Neural cell (in vitro differentiated cells): Measurements from ENCODE around the gene POLR2J2. TPM values are rescaled to one million over a fixed set of nuclear protein-coding genes. Genes with fewer than 3 reads are reported as not detected.
"Not testable (repeated sequence)": the region's sequence is repeated elsewhere in the genome, so short reads cannot be mapped to it uniquely, and the experiment has no call there.

Source experiments
- H2AFZ ChIP-seq: fragments of 200-600, 300-800 bp; sonication (generic), shearing (Covaris generic); 2 replicates; pipeline ENCODE4 v1.6.0; 2014; ENCODE audit warnings: low read depth, mild to moderate bottlenecking, antibody characterized with exemption, low read length, moderate library complexity
- H3F3A ChIP-seq: fragments of 200-600 bp; shearing (Covaris generic); 2 replicates; pipeline ENCODE4 v1.6.1; 2016; ENCODE audit warnings: mild to moderate bottlenecking, moderate library complexity, mixed read lengths, antibody characterized with exemption, low read length; ENCODE audit not compliant: insufficient read depth, poor library complexity, severe bottlenecking
- H3K27ac ChIP-seq: fragments of 200-600, 300-800 bp; sonication (generic), shearing (Covaris generic); 2 replicates; pipeline ENCODE4 v1.5.1; 2014; ENCODE audit warnings: mild to moderate bottlenecking, low read length, moderate library complexity
- H3K27me3 ChIP-seq: fragments of 300-800, 200-600 bp; sonication (generic), shearing (Covaris generic); 2 replicates; pipeline ENCODE4 v1.6.0; 2014; ENCODE audit warnings: mild to moderate bottlenecking, low read depth, low read length, moderate library complexity; ENCODE audit not compliant: insufficient read depth
- H3K36me3 ChIP-seq: fragments of 300-800, 200-600 bp; sonication (generic), shearing (Covaris generic); 2 replicates; pipeline ENCODE4 v1.5.1; 2014; ENCODE audit warnings: mild to moderate bottlenecking, antibody characterized with exemption, low read length, moderate library complexity; ENCODE audit not compliant: insufficient read depth
- H3K4me2 ChIP-seq: fragments of 300-800, 200-600 bp; sonication (generic), shearing (Covaris generic); 2 replicates; pipeline ENCODE4 v1.6.0; 2014; ENCODE audit warnings: mild to moderate bottlenecking, low read length
- H3K4me3 ChIP-seq: fragments of 300-800, 200-600 bp; sonication (generic), shearing (Covaris generic); 2 replicates; pipeline ENCODE4 v1.5.1; 2014; ENCODE audit warnings: mild to moderate bottlenecking, low read length, moderate library complexity
- H3K79me2 ChIP-seq: fragments of 200-600 bp; shearing (Covaris generic); replicated peaks from 2 replicates; pipeline ENCODE4 v1.6.0; 2014; ENCODE audit warnings: mild to moderate bottlenecking, low read length, moderate library complexity; ENCODE audit not compliant: insufficient read depth
- H3K9ac ChIP-seq: fragments of 300-800, 200-600 bp; sonication (generic), shearing (Covaris generic); 2 replicates; pipeline ENCODE4 v1.6.1; 2016; ENCODE audit warnings: mild to moderate bottlenecking, low read length, mixed read lengths
- H3K9me2 ChIP-seq: fragments of 200-600 bp; shearing (Covaris generic); 2 replicates; pipeline ENCODE4 v1.6.1; 2016; ENCODE audit warnings: mild to moderate bottlenecking, low read length, mixed read lengths; ENCODE audit not compliant: insufficient read depth
- H3K9me3 ChIP-seq: fragments of 200-600, 300-800 bp; sonication (generic), shearing (Covaris generic); 2 replicates; pipeline ENCODE4 v1.6.1; 2016; ENCODE audit warnings: mild to moderate bottlenecking, mixed run types, low read length, moderate library complexity, mixed read lengths
- H4K20me1 ChIP-seq: fragments of 200-600 bp; shearing (Covaris generic); 2 replicates; pipeline ENCODE4 v1.6.1; 2016; ENCODE audit warnings: mild to moderate bottlenecking, mixed run types; ENCODE audit not compliant: insufficient read depth
- polyA plus RNA-seq: library from polyadenylated mRNA; depleted of rRNA; stranded (reverse); fragments of >200 nt; gene quantifications from 2 replicates; pipeline ENCODE4 v1.2.3, GENCODE V29; 2014

POLR2J2 gene
- polyA plus RNA-seq, 1 donor from 2014 or later = 0.97 TPM

DNA sequence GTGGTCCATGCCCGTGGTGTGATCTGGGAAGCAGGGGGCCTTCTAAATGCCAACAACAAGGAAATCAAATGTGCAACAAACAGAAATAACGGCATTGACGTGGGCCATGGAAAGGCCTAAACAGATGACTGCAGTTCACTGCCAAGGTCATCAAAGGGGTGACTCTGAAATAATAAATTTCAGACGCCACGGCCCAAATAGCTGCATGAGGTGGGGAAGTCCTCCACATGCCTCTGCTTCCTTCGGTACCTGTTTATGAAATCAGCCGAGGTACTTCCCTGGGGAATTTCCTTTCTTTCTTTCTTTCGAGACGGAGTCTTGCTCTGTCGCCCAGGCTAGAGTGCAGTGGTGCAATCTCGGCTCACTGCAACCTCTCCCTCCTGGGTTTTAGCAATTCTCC lies 6.7 kb downstream of the POLR2J2 start:
- not testable (repeated sequence) for H3K27ac ChIP-seq, H3K36me3 ChIP-seq, H4K20me1 ChIP-seq, H3K9ac ChIP-seq, H3K4me2 ChIP-seq, H3K9me3 ChIP-seq, H3K79me2 ChIP-seq, H3K9me2 ChIP-seq, H2AFZ ChIP-seq, H3K27me3 ChIP-seq, H3F3A ChIP-seq, H3K4me3 ChIP-seq

DNA sequence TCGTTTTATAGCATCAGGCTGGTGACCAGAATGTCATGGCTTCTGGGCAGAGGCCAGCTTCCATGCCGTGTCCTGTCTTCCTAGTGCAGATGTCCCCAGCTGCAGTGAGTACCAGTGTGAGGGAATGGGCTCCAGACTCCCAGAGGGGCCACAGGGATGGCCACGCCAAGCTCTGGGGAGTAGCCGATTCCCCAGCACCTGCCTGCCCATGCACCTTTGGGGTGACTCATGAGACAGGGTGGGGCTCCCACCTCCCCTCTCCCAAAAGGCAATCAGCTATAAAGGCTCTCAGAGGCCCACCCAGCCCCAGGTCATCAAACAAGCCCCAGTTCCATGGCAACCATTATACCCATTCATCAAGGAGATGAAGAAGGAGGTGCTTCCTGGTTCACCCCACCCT lies 21.5 kb downstream of the POLR2J2 start, which contains the start of gene SPDYE2B:
TSS of gene SPDYE2B (plus strand) at position 396 of the 400 bp plus-strand sequence. CDS start 2,030 bp downstream, outside the sequence.
- not testable (repeated sequence) for H3K4me2 ChIP-seq, H3K27ac ChIP-seq, H3K4me3 ChIP-seq, H3K27me3 ChIP-seq, H3K79me2 ChIP-seq, H3K9ac ChIP-seq, H3F3A ChIP-seq, H2AFZ ChIP-seq, H3K36me3 ChIP-seq, H4K20me1 ChIP-seq, H3K9me2 ChIP-seq, H3K9me3 ChIP-seq

DNA sequence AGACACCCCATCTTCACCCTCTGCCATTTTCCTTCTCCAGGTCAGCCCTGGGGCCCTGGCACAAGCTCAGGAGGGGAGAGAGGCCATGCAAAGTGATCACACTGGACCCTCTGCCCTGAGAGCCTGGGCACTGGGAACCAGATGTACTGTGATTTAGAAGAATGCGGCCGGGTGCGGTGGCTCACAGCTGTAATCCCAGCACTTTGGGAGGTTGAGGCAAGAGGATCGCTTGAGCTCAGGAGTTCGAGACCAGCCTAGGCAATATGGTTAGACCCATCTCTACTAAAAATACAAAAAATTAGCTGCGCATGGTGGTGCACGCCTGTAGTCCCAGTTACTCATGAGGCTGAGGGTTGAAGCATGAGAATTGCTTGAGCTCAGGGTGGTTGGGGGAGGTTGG lies 23.6 kb downstream of the POLR2J2 start:
- H3F3A ChIP-seq, H3K79me2 ChIP-seq, H3K36me3 ChIP-seq, H3K9me3 ChIP-seq, H3K4me2 ChIP-seq, H2AFZ ChIP-seq, H3K27me3 ChIP-seq, H3K27ac ChIP-seq, H3K4me3 ChIP-seq, H3K9me2 ChIP-seq, H3K9ac ChIP-seq, H4K20me1 ChIP-seq: not testable (repeated sequence)

DNA sequence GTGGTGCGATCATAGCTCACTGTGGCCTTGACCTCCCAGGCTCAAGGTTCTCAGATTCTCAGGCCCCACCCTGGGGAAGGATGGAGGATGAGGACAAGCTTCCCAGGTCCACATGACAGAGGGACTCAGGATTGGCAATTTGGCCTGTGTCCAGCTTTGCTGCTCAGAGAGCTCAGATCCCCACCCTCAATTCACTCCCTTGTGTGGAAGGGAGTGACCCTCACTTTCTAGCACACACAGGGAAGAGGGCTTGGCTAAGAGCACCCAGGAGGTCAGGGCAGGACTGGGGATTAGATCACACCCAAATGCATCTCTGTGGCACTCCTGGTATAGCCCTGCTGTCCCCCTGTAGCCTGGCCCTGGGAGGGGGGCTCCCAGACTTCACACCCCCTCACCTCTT lies 28.1 kb downstream of the POLR2J2 start:
- not testable (repeated sequence) for H3F3A ChIP-seq, H3K4me3 ChIP-seq, H3K4me2 ChIP-seq, H3K27me3 ChIP-seq, H3K9me3 ChIP-seq, H3K36me3 ChIP-seq, H3K9me2 ChIP-seq, H4K20me1 ChIP-seq, H3K9ac ChIP-seq, H2AFZ ChIP-seq, H3K79me2 ChIP-seq, H3K27ac ChIP-seq

DNA sequence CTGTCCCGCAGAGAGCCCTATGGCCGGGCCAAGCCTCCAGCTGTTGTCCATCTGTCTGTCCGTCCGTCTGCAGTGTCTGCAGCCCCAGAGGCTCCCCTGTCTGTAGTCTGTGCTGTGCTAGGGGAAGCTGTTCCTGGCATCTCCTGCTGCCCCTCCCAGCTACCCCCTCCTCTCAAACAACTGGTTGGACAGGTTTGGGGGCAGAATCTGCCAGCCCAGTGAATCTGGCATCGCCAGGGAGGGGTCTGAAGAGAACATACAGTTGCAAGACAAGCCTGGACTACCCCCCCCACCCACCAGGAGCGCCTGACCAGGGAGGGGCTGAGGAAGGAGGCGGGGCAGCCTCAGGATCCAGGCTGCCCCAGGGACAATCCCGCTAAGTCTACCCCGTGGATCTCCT lies 28.8 kb downstream of the POLR2J2 start, which contains the start of gene UPK3BL1:
TSS of gene UPK3BL1 (minus strand) at position 101 of the 400 bp plus-strand sequence. CDS start at position 51, 50 bp downstream.
- H2AFZ ChIP-seq, H3K27me3 ChIP-seq: not testable (repeated sequence)

DNA sequence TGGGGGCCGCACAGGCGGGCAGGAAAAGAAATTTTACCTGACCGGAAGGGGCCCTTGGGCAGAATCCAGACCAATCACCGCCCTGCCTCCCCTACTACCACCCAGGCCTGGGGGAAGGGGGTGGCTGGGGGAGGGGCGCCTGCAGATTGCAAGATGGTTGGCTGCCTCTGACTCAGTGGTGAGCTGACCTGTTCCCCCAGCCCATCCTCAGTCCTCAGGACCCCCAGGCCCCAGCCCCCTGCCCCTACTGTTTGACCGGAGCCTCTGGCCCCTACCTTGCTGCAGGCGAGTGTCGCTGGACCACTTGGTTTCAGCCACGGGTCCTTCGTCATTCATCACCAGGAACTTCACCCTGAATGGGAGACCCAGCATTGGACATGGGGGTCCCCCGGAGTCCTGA lies 32.6 kb downstream of the POLR2J2 start:
- not testable (repeated sequence) for H3K79me2 ChIP-seq, H3K9ac ChIP-seq, H3K27me3 ChIP-seq, H3K27ac ChIP-seq, H3K36me3 ChIP-seq, H2AFZ ChIP-seq, H3K4me3 ChIP-seq, H3K9me3 ChIP-seq, H3K4me2 ChIP-seq, H3F3A ChIP-seq, H3K9me2 ChIP-seq, H4K20me1 ChIP-seq

More for the DNA sequence above, 28.8 kb downstream of the POLR2J2 start, which contains the start of gene UPK3BL1:
- not testable (repeated sequence) for H3K79me2 ChIP-seq, H3K9ac ChIP-seq, H3K4me2 ChIP-seq, H3K27ac ChIP-seq, H3F3A ChIP-seq, H3K4me3 ChIP-seq, H3K36me3 ChIP-seq, H3K9me2 ChIP-seq, H3K9me3 ChIP-seq, H4K20me1 ChIP-seq

DNA sequence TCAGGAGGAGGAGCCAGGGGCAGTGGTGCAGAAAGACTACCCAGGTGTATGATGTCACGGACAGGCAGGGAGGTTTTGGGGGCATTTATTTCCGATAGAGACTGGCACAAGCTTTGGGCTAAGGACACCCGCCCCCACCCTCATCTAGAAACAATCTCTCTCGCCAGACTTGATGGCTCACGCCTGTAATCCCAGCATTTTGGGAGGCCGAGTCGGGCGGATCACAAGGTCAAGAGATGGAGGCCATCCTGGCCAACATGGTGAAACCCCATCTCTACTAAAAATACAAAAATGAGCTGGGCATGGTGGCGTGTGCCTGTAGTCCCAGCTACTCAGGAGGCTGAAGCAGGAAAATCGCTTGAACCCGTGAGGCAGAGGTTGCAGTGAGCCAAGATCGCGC lies 34.5 kb downstream of the POLR2J2 start:
- not testable (repeated sequence) for H3K36me3 ChIP-seq, H3F3A ChIP-seq, H4K20me1 ChIP-seq, H2AFZ ChIP-seq, H3K9me2 ChIP-seq, H3K79me2 ChIP-seq, H3K4me2 ChIP-seq, H3K27me3 ChIP-seq, H3K4me3 ChIP-seq, H3K9me3 ChIP-seq, H3K27ac ChIP-seq, H3K9ac ChIP-seq

DNA sequence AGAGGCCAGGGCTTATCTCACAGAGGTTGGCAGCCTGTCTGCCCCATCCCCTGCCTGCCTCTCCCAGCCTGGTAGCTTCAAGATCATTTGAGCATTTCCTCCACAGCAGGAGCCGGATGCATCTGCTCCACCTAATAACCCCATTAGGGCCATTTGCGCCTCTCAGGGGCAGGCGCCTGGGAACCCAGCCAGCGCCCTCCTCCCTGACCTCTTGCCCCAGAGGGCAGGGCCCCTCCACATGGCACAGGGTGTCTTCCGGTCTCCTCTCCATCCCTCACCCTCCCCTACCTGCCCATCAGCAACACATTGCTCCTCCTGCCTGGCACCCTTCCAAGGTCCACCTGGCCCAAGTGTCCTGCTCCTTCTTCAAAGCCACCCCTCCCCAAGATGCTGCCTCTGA lies 36.1 kb downstream of the POLR2J2 start:
- H3K4me2 ChIP-seq, H3K27me3 ChIP-seq: not testable (repeated sequence)

More for the DNA sequence above, 36.1 kb downstream of the POLR2J2 start:
- H3K36me3 ChIP-seq, H3K9me3 ChIP-seq, H4K20me1 ChIP-seq, H3K4me3 ChIP-seq, H3K9ac ChIP-seq, H3K9me2 ChIP-seq, H3K79me2 ChIP-seq, H3F3A ChIP-seq, H3K27ac ChIP-seq, H2AFZ ChIP-seq: not testable (repeated sequence)
